GM19452 (cell line): ENCODE results near the gene RPL39L.
A peak's percentile ranks its signal among the peaks of the same experiment; 100 is the strongest.
"Not testable (repeated sequence)": the region's sequence is repeated elsewhere in the genome, so short reads cannot be mapped to it uniquely, and the experiment has no call there.

Experiments
- ATAC-seq: cut with Tn5 transposase; IDR thresholded peaks from one replicate; pipeline ENCODE4 v1.9.1; 2021; ENCODE audit not compliant: unreplicated experiment

The RPL39L gene

GRCh38 chr3:187145149-187145895 is 6.0 kb upstream of the RPL39L start:
- no peak for ATAC-seq

GRCh38 chr3:187139895-187140253 is 578 bp upstream of the RPL39L start:
- no peak for ATAC-seq

GRCh38 chr3:187136936-187137335 is 2.4 kb downstream of the RPL39L start:
- ATAC-seq, result no peak

GRCh38 chr3:187136337-187136736 is 3.0 kb downstream of the RPL39L start:
- ATAC-seq, result no peak

- not testable (repeated sequence) for ATAC-seq
Observed at GRCh38 chr3:187135172-187135690, 4.1 kb downstream of the RPL39L start.

GRCh38 chr3:187133181-187133580 is 6.1 kb downstream of the RPL39L start:
- not testable (repeated sequence) for ATAC-seq

- no peak for ATAC-seq
Observed at GRCh38 chr3:187132666-187133065, 6.6 kb downstream of the RPL39L start.

GRCh38 chr3:187131981-187132380 is 7.3 kb downstream of the RPL39L start:
- ATAC-seq, result no peak

GRCh38 chr3:187130346-187131066 is 8.8 kb downstream of the RPL39L start:
- ATAC-seq, result peak; percentile 84

GRCh38 chr3:187125319-187126031 is 13.8 kb downstream of the RPL39L start:
- ATAC-seq, result peak; percentile 68

GRCh38 chr3:187122261-187122660 is 17.0 kb downstream of the RPL39L start:
- no peak for ATAC-seq

- ATAC-seq, result no peak
Observed at GRCh38 chr3:187120326-187120725, 19.0 kb downstream of the RPL39L start.

- ATAC-seq, result no peak
Observed at GRCh38 chr3:187114511-187114910, 24.8 kb downstream of the RPL39L start.

- ATAC-seq, result no peak
Observed at GRCh38 chr3:187112934-187113793, 26.1 kb downstream of the RPL39L start.

GRCh38 chr3:187110156-187110555 is 29.1 kb downstream of the RPL39L start:
- no peak for ATAC-seq

GRCh38 chr3:187107989-187108388 is 31.3 kb downstream of the RPL39L start:
- ATAC-seq, result no peak

GRCh38 chr3:187105700-187106099 is 33.6 kb downstream of the RPL39L start:
- ATAC-seq, result no peak

GRCh38 chr3:187104933-187105332 is 34.4 kb downstream of the RPL39L start:
- ATAC-seq, result no peak

GRCh38 chr3:187104342-187104741 is 35.0 kb downstream of the RPL39L start:
- no peak for ATAC-seq

GRCh38 chr3:187103251-187103650 is 36.0 kb downstream of the RPL39L start:
- no peak for ATAC-seq
